H1 (cell line): ENCODE measurements around the gene IQCK.

ENCODE experiments used
- EZH2 ChIP-seq: fragments of 200-600 bp; sonication (generic); IDR thresholded peaks from 2 replicates; pipeline ENCODE4 v1.7.1; 2012; ENCODE audit warnings: low read depth, mild to moderate bottlenecking, moderate library complexity, low read length, inconsistent platforms; ENCODE audit not compliant: severe bottlenecking
- RFX5 ChIP-seq: IDR thresholded peaks from 2 replicates; pipeline ENCODE4 v1.6.1; 2011; ENCODE audit warnings: low read depth, low read length, improper control_type of control experiment, borderline replicate concordance
- TF ChIP-seq, protein P1 (sequence below), 3 experiments: IDR thresholded peaks; 1 replicate in 2 of 3; 2 replicates in 1 of 3; pipeline versions ENCODE4 v1.5.1 to v1.6.1; 2011; ENCODE audit warnings: low read length in 3 of 3, mild to moderate bottlenecking in 3 of 3, inconsistent platforms in 2 of 3, low read depth in 1 of 3, moderate library complexity in 1 of 3; ENCODE audit not compliant: insufficient read depth in 1 of 3; ENCODE audit errors: control extremely low read depth in 1 of 3

DNA sequence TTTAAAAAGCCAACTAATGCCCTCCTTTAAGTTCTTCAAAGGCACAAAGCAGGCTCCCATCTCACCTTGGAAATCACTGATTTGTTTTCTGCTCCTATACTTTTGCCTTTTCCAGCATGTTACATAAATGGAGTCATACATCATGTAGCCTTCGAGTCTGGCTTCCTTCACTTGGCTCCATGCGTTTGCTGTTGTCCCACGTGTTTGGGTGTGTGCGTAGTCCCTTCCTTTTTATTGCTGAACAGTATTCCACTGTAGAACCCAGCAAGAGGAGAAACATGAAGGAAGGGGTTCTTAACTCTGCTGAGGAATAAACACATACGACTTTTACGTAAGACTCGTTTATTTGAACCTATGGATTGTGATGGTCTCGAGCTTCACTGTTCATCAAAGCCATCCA is 84.5 kb downstream of the IQCK start:
- TF ChIP-seq, protein P1, sequence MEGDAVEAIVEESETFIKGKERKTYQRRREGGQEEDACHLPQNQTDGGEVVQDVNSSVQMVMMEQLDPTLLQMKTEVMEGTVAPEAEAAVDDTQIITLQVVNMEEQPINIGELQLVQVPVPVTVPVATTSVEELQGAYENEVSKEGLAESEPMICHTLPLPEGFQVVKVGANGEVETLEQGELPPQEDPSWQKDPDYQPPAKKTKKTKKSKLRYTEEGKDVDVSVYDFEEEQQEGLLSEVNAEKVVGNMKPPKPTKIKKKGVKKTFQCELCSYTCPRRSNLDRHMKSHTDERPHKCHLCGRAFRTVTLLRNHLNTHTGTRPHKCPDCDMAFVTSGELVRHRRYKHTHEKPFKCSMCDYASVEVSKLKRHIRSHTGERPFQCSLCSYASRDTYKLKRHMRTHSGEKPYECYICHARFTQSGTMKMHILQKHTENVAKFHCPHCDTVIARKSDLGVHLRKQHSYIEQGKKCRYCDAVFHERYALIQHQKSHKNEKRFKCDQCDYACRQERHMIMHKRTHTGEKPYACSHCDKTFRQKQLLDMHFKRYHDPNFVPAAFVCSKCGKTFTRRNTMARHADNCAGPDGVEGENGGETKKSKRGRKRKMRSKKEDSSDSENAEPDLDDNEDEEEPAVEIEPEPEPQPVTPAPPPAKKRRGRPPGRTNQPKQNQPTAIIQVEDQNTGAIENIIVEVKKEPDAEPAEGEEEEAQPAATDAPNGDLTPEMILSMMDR (IDR thresholded peaks at IDR 0.05; ENCODE audit: control extremely low read depth in 1 of 3, insufficient read depth in 1 of 3, low read depth in 1 of 3, low read length in 3 of 3): no peak
- TF ChIP-seq RFX5: no peak
- TF ChIP-seq EZH2: no peak
